SK-N-SH treated with all-trans-retinoic acid at 6 μM for 48 hours (cell line): ENCODE data around the gene PTER.

Experiments
- ARNTL ChIP-seq: fragments of 450-650 bp; formaldehyde crosslinking; IDR thresholded peaks from 2 replicates; pipeline ENCODE4 v1.5.0; 2020; ENCODE audit warnings: low read depth, mild to moderate bottlenecking, moderate library complexity, borderline replicate concordance
- OSR1 ChIP-seq: fragments of 250-450 bp; sonication (Bioruptor Pico); IDR thresholded peaks from 2 replicates; pipeline ENCODE4 v1.8.0; 2022; ENCODE audit warnings: moderate library complexity, mild to moderate bottlenecking, inconsistent platforms
- PATZ1 ChIP-seq: fragments of 250-450 bp; sonication (Bioruptor Pico); IDR thresholded peaks from 2 replicates; pipeline ENCODE4 v1.8.0; 2020; ENCODE audit warnings: mild to moderate bottlenecking, moderate library complexity, borderline replicate concordance
- POU6F1 ChIP-seq: fragments of 250-450 bp; sonication (Bioruptor Pico); IDR thresholded peaks from 2 replicates; pipeline ENCODE4 v1.8.0; 2021; ENCODE audit warnings: low read depth, mild to moderate bottlenecking, moderate library complexity, borderline replicate concordance
- PPARA ChIP-seq: fragments of 250-450 bp; sonication (Bioruptor Pico); IDR thresholded peaks from 2 replicates; pipeline ENCODE4 v1.5.0; 2020; ENCODE audit warnings: mild to moderate bottlenecking, borderline replicate concordance
- SNAI2 ChIP-seq: fragments of 250-450 bp; sonication (Bioruptor Pico); IDR thresholded peaks from 2 replicates; pipeline ENCODE4 v1.5.0; 2020; ENCODE audit warnings: mild to moderate bottlenecking, moderate library complexity
- TCF4 ChIP-seq: fragments of 250-450 bp; sonication (Bioruptor Pico); IDR thresholded peaks from 2 replicates; pipeline ENCODE4 v1.8.0; 2021; ENCODE audit warnings: mild to moderate bottlenecking, moderate library complexity, borderline replicate concordance
- ZFP30 ChIP-seq: fragments of 450-650 bp; formaldehyde crosslinking; IDR thresholded peaks from 2 replicates; pipeline ENCODE4 v1.5.0; 2022; ENCODE audit warnings: mild to moderate bottlenecking, moderate library complexity
- ZNF565 ChIP-seq: fragments of 450-650 bp; formaldehyde crosslinking; conservative IDR thresholded peaks from 2 replicates; pipeline ENCODE4 v1.5.0; 2020; ENCODE audit warnings: low read depth, mild to moderate bottlenecking, moderate library complexity
- ZNF70 ChIP-seq: fragments of 450-650 bp; formaldehyde crosslinking; IDR thresholded peaks from 2 replicates; pipeline ENCODE4 v1.5.0; 2020; ENCODE audit warnings: mild to moderate bottlenecking, moderate library complexity
- TF ChIP-seq, protein P1 (sequence below): fragments of 250-450 bp; sonication (Bioruptor Pico); IDR thresholded peaks from 2 replicates; pipeline ENCODE4 v1.5.1; 2021; ENCODE audit warnings: mild to moderate bottlenecking, moderate library complexity

GRCh38 chr10:16529853-16530252, 93.0 kb downstream of the PTER start:
- no peak for TF ChIP-seq ZFP30 (CRISPR knock-in tag)
- TF ChIP-seq PATZ1 (CRISPR knock-in tag): no peak
- TF ChIP-seq OSR1: no peak
- no peak for TF ChIP-seq ZNF70 (CRISPR knock-in tag)
- no peak for TF ChIP-seq PPARA
- no peak for TF ChIP-seq TCF4 (CRISPR knock-in tag)
- TF ChIP-seq, protein P1, sequence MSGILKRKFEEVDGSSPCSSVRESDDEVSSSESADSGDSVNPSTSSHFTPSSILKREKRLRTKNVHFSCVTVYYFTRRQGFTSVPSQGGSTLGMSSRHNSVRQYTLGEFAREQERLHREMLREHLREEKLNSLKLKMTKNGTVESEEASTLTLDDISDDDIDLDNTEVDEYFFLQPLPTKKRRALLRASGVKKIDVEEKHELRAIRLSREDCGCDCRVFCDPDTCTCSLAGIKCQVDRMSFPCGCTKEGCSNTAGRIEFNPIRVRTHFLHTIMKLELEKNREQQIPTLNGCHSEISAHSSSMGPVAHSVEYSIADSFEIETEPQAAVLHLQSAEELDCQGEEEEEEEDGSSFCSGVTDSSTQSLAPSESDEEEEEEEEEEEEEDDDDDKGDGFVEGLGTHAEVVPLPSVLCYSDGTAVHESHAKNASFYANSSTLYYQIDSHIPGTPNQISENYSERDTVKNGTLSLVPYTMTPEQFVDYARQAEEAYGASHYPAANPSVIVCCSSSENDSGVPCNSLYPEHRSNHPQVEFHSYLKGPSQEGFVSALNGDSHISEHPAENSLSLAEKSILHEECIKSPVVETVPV (CRISPR knock-in tag): no peak
- no peak for TF ChIP-seq ARNTL (CRISPR knock-in tag)
- TF ChIP-seq SNAI2: no peak
- no peak for TF ChIP-seq ZNF565 (CRISPR knock-in tag)
- no peak for TF ChIP-seq POU6F1
